H1 (cell line): ENCODE data around the gene DPYD. TPM values are rescaled to one million over a fixed set of nuclear protein-coding genes. Genes with fewer than 3 reads are reported as not detected.

Source experiments
- ATF3 ChIP-seq: IDR thresholded peaks from 2 replicates; pipeline ENCODE4 v1.6.1; 2011; ENCODE audit warnings: low read depth, mild to moderate bottlenecking, low read length; ENCODE audit not compliant: insufficient read depth
- polyA plus RNA-seq, 7 experiments: library from polyadenylated mRNA; depleted of rRNA in 3 of 7; stranded (reverse) in 5 of 7; unstranded in 2 of 7; fragments of >200 nt in 5 of 7; fragments of 200-250 nt in 2 of 7; gene quantifications; 1 replicate in 5 of 7; 2 replicates in 1 of 7; 4 replicates in 1 of 7; pipeline versions ENCODE4 v1.2.1 to v1.2.3, GENCODE V29; 2011 to 2013; ENCODE audit warnings: missing spikeins in 2 of 7, mixed read lengths in 2 of 7
- total RNA-seq: library from RNA; stranded (reverse); fragmentation: NEBNext Ultra II Directional; extraction: Animal tissue kit (Norgen Biotek cat#: 25700); gene quantifications from 2 replicates; pipeline ENCODE4 v1.2.1, GENCODE V29; 2021

The DPYD gene
- total and polyA plus RNA-seq, 2 of the 8 experiments (the other 6 are each of a cell fraction or from before 2014, with no cell fraction given): 0.29 to 0.73 TPM

GRCh38 chr1:97505816-97506215, 415.0 kb downstream of the DPYD start (continued):
- no peak for TF ChIP-seq ATF3
